NCI-H1105 treated with DMSO at 0.1 percent for 48 hours (cell line): ENCODE data around the gene PYGB.

Experiments
- DNase-seq: peaks from one replicate; lab custom pipeline; 2025; lab: John Stamatoyannopoulos, UW

Gene PYGB

DNA sequence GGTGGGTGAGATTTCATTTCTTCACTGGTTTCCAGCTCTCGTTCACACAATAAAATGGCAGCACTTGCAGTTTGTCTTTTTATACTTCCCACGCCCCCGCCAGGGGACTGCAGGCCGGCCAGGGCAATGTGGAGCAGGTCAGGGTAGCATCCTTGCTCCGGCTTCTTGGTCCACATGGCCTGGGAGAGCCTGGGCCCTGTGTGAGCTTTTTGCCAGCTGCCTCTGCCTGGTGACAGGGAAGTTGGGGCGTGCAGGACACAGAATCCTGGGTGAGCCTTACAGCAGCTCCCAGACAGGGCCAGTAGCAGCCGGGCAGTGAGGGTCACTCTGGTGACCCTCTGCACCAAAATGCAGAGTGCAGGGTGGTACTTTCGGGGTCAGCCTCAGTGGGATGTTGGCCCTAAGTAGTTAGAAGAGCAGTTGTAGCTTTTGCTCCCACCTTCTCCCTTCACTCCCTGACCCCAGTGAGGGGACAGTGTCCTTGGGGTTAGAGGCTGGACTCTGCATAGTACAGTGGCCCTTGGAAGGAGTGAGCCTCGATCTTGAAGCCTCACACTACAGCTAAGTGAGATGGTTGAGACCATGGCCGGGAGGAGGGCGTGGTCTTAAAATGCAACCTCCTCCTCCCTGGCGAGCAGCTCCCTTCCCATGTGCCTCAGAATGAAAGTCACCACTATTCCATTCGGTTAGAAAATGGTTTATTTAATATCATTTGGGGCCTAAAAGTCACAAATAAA is 23.8 kb downstream of the PYGB start:
- no peak for DNase-seq

DNA sequence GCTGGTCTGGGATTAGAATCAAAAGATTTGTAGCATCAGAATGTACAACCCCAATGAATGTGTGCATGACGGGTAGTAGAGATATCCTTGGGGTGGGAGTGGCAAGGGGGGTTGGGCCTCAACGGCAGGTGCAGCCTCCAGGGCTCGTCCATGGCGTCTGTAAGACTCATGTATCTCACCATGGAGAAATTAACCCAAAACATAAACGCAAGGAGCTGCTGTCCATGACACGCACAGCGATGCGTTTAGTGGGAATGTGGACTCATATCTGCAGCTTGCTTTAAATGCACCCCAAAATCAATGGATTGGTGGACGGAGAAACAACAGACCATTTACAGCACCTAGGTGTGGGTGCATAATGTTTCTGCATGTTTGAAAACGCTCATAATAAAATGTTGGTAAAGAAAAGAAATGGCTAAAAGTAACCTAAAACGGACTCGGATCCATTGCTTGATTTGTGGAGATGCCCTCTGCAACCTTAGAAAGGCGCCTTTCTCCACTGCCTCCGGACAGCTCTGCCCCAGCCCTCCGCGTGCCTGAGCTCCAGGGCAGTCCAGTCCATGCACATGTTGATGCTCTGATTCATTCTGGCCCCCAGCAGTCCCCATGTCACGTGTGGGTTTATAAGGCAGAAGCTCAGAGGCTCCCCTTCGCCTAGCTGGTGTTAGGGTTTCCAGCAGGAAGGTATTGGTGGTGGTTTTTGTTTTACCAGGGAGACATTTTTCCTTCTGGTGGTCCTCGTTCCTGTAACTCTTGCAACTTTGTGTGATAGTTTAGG is 24.5 kb downstream of the PYGB start:
- DNase-seq = no peak

DNA sequence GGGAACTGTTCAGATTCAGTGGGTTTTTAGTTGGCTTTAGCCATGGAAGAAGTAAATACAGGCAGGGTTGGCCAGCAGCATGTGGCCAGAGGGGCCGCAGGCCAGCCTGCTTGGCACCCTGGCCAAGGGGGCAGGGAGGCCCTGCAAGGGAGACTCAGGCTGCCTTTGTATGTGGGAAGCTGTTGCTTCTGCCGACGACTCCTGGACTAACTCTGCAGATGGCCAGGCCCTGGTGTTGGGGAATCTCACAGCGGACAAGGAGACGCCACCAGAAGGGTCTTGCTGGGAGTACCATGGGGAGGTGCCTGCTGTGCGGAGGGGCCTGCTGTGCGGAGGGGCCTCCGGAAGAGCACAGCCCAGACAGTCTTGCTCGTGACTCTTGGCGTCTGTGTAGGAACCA is 25.2 kb downstream of the PYGB start:
- no peak for DNase-seq

DNA sequence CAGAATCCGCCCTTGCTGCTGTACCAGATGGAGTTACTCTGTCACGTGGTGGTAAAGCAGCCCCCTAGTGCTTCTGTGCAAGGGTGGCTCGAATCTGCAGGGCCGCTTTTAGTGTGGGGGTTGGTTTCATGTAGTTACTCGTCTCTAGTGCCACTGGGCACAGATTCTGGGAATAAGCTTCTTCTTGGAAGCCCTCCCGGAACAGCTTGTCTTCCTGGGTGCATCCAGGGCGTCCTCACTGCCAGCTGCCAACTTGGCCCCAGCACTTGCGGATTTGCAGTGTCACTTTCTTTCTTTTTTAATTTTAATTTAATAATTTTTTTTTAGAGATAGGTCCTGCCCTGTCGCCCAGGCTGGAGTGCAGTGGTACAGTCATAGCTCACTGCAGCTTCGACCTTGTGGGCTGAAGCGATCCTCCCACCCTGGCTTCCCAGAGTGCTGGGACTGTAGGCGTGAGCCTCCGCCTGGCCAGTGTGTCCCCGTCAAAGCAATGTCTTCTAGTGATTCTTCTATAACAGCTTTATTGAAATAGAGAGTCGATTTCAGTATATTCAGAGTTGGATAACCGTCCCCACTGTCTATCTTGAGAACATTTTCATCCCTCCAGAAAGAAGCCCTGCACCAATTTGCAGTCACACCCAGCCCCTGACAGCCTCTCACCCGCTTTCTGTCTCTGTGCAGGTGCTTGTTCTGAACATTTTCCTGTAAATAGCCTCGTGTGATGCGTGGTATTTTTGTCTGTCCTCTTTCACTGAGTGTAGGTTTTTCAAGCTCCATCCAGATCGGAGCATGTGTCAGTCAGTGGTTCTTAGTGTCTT is 25.9 kb downstream of the PYGB start:
- no peak for DNase-seq

DNA sequence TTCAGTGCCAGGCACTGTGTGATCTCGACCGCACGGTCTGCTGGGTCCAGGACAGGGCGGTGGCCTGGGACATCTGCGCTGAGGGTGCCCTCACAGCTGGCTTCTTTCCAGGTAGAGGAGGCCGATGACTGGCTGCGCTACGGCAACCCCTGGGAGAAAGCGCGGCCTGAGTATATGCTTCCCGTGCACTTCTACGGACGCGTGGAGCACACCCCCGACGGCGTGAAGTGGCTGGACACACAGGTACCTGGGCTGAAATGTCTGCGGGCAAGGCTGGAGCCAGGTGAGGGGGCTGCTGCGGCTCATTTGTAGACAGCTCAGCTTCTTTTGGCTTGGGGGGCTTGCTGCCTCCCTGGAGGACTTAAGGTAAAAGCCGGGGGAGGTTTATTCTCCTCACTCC is 26.6 kb downstream of the PYGB start:
- no peak for DNase-seq

DNA sequence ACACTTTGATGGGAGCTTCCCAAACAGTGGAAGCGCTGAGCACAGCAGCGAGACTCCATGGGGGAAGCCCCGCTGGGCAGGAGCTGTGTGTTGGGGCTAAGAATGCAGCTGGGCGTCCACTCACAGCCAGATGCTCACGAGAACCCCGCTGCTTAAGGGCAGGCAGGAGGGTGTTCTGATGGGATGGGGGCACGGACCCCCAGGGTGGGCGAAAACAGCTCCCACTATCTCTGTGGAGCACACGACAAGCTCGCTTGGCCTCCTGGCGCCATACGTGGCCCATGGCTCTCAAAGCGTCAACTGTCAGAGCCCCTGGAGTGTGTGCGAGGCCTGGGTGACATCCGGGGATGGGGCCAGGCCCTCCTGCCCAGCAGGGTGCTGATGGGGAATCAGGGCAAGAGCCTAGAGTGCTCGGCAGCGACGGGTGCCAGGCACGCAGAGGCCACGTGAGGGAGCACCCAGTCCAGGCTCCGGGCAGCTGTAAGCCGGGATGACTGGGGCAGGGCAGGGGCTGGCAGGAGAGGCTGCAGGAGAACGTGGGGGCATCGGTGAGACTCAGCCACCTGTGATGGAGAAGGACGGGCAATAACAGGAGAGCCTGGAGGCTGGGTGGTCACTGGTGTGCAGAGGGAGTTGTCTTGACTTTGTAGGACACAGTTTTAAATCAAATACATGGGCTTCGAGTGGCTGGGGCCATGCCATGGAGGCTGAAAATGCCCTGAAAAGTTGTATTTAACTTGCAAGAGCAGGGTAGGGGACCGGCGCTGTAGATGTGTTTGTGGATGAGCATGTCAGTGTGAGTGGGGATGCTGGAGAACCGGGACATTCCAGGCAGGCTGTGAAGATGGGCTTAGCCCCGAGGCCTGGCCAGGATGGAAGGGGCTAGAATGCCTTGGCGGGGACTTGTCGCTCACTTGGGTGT is 27.3 kb downstream of the PYGB start:
- no peak for DNase-seq

DNA sequence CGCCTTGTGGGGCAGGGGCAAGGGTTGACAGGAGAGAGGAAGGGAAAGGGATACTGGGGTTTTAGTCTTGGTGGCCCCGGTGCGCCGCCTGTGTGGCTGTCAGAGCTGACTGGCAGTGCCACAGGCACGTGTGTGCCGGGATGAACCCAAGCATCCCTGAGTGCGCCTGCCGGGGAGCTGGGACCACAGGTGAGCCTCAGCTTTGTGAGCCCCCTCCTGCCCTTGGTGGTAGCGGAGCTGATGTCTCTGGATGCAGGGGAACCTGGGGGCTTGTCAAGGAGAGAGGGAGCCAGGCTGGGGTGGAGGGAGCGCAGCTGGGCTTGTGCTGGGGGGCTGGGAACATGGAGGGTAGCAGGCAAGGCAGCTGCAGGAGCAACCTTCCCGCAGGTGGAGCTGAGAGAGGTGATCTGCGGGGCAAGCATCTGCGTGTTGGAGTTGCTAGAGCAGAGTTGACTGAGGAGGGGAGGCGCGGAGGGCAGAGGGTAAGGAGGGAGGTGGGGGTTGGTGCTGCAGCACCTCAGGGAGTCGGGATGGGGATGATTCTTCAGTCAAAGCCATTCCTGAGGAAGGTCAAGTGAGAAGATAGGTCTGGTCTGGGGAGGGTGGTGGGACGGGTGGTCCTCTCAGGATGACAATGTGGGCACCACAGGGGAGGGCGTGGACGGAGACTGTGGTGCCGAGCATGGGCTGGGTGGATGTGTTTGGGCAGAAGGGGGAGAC is 28.1 kb downstream of the PYGB start:
- no peak for DNase-seq

DNA sequence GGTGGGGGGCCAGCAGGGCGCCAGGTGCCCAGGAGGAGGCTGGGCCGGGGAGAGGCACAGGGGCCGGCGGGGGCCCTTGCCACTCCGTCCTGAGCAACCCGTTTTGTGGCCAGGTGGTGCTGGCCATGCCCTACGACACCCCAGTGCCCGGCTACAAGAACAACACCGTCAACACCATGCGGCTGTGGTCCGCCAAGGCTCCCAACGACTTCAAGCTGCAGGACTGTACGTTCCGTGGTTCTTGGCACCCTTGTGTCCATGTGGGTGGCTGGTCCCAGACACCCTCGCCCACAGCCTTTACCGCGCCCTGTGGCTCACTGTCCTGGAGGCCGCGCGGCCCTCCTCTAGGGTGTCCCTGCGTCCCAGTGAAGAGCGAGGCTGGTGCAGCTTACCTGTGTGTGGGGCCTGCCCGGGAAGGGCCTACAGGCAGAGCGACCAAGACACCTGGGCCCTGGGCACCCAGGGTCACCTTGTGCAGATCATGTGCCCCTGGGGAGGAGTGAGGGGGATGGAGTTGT is 28.7 kb downstream of the PYGB start:
- DNase-seq = no peak

DNA sequence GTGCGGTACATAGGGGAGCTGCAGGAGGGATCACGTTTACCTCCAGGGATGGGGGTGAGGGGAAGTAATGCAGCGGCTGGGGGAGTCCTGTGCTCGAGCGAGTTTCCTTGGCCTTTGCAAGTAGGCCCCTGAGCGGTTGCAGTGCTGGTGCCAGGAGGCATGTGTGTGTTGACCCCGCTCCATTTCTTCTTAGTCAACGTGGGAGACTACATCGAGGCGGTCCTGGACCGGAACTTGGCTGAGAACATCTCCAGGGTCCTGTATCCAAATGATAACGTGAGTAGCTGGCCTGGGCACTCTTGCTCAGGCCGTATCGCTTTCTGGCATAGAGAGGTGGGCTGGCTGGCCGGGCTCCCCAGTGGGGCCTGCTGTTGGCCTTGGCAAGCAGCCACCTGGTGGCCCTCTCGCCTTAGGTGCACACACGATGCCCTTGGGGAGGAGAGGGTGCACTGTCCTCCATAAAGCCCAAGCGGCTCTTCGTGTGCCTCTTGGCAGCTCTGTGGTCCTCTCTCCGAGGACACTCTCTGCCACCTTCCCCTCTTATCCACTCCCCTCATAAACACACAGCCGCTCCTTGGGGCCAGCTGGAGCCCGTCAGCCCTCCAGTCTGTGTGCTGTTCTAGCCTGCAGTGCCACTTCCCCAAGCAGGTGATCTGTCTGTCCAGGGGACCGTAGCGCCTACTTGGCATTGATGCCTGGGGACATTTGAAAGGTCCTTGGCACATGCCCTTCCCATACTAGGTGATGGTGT is 29.3 kb downstream of the PYGB start:
- DNase-seq = no peak

DNA sequence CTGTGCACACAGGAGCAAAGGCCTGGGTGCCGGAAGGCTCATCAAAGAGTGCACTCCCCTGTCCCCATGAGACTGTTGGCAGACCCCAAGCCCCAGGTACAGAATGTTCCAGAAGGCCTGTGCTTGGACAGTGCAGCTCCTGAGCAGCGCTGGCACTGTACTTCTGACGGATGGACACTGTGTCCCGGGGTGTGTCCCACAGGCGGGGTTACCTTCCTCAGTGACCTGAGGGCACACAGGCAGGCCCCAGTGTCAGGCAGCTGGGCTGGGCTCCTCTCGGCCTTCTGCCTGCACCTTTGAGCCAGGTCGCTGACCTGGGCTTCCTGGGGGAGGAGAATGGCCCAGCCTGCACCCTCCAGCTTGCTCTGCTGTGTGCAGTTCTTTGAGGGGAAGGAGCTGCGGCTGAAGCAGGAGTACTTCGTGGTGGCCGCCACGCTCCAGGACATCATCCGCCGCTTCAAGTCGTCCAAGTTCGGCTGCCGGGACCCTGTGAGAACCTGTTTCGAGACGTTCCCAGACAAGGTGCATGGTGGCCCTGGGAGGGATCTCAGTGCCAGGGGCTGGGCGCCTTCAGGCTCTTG is 30.1 kb downstream of the PYGB start:
- no peak for DNase-seq

DNA sequence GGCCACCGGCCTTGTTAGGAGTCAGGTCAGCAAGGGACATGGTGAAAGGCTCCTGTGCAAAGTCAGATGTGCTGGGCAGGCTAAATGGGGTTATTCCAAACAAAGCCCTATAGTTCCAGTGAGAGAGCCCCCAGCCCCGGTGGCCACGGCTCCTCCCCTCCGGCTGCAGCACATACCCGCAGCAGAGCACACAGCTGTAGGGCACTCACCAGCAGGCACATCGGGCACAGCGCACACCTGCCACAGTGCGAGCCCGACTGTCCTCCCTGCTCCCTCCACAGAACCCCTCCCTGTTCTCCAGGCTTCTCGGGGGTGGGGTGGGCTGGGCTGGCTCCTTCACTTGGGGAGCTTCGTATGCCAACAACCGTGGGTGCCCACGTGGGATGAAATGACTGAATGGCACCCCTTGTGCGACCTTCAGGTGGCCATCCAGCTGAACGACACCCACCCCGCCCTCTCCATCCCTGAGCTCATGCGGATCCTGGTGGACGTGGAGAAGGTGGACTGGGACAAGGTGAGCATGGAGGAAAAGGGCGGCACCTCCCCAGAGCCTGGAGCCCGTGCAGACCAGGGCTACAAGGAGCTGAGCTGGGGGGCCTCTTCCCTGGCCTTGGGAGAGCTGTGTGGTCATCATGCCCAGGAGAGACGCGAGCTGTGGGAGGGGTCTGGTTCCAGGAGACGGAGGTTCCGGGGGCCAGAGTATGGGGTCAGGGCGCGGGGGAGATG is 30.9 kb downstream of the PYGB start:
- DNase-seq = no peak

DNA sequence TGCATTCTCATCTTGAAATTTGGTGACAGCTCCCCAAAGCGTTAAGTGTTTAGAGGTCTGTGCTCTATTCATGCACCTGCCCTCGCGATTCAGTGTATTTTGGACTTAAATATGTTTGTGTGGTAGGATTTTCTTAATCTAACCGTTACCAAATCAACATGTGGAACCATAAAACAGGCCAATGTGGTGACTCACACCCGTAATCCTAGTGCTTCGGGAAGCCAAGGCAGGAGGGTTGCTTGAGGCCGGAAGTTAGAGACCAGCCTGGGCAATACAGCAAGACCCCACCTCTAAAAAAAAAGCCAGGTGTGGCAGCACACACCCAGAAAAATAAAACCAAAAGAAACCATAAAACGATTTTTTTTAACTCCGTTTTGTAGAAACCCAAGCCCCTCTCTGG is 31.5 kb downstream of the PYGB start:
- no peak for DNase-seq

DNA sequence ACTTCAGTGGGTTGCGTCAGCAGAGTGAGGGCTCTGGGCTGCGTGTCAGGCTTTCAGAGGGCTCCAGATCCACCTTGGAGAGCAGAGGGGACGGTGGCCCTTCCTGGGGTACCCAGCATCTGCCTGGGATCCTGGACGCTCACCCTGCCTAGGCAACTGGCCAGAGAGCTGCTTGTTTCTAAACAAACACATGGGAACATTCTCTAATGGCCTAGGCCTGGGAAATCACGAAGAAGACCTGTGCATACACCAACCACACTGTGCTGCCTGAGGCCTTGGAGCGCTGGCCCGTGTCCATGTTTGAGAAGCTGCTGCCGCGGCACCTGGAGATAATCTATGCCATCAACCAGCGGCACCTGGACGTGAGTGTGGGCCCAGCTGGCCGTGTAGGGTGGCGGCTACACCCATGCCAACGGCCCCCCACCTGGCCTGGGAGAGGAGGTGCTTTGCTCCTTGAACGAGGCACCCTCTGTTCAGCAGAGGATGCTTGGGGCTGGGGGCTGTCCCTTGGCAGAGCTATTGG is 32.2 kb downstream of the PYGB start:
- DNase-seq = peak; percentile 87

DNA sequence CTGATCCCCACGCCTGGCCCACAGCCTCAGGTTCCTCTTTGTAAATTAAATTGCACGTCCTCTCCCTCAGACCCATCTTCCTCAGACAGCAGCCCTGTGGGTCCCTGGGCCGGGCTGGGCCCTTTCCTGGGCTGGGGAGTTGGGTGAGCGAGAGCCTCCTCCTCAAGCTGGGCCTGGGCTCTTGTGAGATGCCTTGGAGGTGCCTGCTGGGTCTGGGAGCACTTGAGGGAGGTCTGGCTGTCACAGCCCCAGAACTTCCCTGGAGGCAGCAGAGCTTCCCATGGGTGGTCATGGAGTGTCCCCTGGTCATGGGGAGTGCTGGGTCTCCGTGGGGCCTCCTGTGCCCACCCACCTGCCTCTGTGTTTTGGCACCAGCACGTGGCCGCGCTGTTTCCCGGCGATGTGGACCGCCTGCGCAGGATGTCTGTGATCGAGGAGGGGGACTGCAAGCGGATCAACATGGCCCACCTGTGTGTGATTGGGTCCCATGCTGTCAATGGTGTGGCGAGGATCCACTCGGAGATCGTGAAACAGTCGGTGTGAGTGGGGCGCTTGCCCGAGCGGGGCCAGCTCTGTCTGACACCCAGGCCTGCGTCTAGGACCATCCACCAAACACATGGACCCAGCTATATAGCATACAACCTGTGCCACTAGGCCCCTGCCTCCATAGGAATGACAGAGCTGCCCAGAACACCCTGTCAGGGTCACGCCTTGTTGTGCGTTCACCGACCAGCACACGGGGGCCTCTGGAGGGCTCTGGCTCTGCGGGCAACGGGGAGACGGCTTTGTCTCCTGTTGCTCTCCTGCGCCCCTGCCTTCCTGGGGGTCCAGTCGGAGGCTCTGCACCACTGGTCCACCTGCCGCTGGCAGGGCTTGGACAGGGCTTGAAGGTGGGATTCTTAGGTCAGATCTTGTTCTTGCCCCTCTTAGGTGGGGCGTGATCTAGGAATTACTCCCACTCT is 33.0 kb downstream of the PYGB start:
- DNase-seq = no peak

DNA sequence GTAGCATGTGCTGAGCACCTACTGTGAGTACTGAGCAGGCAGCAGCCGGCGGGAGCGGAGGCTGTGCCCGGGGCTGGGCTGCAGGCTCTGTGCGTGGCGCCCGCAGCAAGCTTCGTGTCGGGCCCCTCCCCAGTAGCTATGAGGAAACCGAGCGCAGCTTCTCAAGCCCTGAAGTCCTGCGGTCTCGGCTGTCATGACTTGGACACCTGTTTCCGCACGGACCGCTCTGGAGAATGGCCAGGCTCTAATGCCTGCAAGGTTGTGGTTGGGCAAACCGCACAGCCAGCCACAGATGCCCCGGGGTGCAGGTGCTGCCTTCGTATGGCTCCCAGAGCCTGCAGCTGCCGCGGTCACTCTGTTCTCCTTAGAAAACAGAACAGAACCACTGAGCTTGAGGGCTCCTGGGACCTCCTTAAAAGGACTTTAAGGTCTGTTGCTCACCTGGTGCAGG is 33.7 kb downstream of the PYGB start:
- DNase-seq = peak; percentile 47

DNA sequence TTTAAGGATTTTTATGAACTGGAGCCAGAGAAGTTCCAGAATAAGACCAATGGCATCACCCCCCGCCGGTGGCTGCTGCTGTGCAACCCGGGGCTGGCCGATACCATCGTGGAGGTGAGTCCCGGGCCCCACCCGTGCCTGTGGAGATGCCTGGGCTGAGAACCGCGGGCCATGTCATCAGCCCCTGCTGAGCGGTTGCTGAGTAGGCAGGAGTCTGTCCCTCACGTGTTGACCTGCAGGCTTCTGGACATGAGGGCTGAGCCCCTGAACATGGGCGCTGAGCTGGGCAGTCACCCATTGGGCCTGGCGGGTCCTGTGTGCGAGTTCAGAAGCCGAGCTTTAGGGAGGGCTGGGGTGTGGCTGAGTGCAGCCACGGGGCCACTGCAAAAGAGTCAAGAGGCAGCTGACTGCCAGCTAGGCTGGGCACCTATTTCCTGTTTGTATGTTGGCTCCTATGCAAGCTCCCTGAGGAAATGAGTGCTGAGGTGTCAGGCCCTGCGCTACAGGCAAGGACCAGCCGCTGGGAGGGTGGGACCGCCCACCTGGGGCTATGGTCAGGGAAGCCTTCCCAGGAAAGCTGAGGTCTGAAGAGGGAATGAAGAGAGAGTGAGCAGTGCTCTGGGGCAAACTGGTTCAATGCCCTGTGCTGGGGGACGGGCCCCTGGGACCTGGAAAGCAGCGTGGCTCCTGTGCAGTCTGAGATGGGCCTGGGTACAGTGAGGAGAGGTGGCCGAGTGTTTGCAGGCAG is 34.3 kb downstream of the PYGB start:
- no peak for DNase-seq

DNA sequence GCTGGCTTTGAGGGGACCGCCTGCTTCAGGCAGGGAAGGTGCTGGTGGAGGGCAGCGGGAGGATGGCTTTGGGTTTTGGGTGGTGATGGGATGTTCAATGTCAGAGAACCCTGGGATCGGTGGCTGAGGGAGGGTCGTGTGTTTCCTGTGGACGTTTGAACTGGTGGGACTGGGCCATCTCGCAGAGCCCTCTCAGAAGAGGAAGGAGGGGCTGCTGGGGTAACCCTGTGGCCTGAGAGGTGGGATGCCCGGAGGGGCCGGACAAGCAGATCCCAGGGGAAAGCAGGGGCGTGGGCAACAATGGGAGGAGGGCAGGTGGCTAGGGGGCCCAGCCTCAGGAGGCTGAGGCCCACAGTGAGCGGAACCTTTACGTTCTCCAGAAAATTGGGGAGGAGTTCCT is 34.9 kb downstream of the PYGB start:
- DNase-seq = no peak
